ENCODE data around the gene SEMA3C.

DNA sequence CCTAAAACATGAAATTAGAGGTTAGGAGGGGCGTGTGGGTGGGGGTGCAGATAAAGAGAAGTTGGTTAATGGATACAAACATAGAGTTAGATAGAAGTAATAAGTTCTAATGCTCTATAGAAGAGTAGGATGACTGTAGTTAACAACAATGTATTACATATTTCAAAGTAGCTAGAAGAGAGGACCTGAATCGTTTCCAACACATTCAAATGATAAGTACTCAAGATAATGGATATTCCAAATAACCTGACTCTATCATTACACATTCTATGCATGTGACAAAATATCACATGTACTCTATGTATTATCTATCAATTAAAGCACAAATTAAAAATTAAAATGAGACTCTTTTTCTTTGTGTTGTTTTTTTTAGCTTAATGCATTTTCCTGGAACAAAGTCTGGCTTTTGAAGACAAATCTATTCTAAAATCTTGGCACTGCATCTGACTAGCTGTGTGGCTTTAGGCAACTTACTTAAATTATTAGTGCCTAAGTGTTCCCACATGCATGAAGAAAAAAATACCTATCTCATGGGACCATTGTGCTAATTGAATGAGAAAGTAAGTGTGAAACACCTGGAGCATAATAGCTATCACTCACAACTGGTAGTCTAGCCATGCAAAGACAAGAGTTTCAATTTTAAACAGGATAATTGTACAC is 75.7 kb downstream of the SEMA3C start:
- TF ChIP-seq EP300 (IDR thresholded peaks at IDR 0.05; ENCODE audit: borderline replicate concordance) (no peak), FOXM1 (IDR thresholded peaks at IDR 0.05; ENCODE audit: borderline replicate concordance, low read depth) (no peak), ZBTB7A (IDR thresholded peaks at IDR 0.05; ENCODE audit: low read depth) (no peak), TCF12 (IDR thresholded peaks at IDR 0.05; ENCODE audit: low read depth) (no peak), RAD21 (IDR thresholded peaks at IDR 0.05; ENCODE audit: low read depth) (no peak), YY1 (IDR thresholded peaks at IDR 0.05; ENCODE audit: low read depth) (no peak), CREB1 (IDR thresholded peaks at IDR 0.05; ENCODE audit: low read depth) (no peak), EGR1 (IDR thresholded peaks at IDR 0.05) (no peak), NFIC (IDR thresholded peaks at IDR 0.05) (no peak), CEBPB (IDR thresholded peaks at IDR 0.05) (no peak)
- TF ChIP-seq, protein P1, sequence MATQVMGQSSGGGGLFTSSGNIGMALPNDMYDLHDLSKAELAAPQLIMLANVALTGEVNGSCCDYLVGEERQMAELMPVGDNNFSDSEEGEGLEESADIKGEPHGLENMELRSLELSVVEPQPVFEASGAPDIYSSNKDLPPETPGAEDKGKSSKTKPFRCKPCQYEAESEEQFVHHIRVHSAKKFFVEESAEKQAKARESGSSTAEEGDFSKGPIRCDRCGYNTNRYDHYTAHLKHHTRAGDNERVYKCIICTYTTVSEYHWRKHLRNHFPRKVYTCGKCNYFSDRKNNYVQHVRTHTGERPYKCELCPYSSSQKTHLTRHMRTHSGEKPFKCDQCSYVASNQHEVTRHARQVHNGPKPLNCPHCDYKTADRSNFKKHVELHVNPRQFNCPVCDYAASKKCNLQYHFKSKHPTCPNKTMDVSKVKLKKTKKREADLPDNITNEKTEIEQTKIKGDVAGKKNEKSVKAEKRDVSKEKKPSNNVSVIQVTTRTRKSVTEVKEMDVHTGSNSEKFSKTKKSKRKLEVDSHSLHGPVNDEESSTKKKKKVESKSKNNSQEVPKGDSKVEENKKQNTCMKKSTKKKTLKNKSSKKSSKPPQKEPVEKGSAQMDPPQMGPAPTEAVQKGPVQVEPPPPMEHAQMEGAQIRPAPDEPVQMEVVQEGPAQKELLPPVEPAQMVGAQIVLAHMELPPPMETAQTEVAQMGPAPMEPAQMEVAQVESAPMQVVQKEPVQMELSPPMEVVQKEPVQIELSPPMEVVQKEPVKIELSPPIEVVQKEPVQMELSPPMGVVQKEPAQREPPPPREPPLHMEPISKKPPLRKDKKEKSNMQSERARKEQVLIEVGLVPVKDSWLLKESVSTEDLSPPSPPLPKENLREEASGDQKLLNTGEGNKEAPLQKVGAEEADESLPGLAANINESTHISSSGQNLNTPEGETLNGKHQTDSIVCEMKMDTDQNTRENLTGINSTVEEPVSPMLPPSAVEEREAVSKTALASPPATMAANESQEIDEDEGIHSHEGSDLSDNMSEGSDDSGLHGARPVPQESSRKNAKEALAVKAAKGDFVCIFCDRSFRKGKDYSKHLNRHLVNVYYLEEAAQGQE (IDR thresholded peaks at IDR 0.05; ENCODE audit: low read depth): no peak
- TF ChIP-seq, protein P2, sequence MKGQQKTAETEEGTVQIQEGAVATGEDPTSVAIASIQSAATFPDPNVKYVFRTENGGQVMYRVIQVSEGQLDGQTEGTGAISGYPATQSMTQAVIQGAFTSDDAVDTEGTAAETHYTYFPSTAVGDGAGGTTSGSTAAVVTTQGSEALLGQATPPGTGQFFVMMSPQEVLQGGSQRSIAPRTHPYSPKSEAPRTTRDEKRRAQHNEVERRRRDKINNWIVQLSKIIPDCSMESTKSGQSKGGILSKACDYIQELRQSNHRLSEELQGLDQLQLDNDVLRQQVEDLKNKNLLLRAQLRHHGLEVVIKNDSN (IDR thresholded peaks at IDR 0.05): no peak
- TF ChIP-seq, protein P3, sequence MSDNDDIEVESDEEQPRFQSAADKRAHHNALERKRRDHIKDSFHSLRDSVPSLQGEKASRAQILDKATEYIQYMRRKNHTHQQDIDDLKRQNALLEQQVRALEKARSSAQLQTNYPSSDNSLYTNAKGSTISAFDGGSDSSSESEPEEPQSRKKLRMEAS (IDR thresholded peaks at IDR 0.05): no peak

All from Ishikawa (cell line).